HepG2 (cell line): ENCODE measurements around the gene KCTD5. TPM values are rescaled to one million over a fixed set of nuclear protein-coding genes. Genes with fewer than 3 reads are reported as not detected.

ENCODE experiments used
- ATAC-seq: fragments of 200-7000 bp; cut with Tn5 transposase; 3 replicates; pipeline ENCODE4 v1.9.1; 2020; ENCODE audit warnings: mild to moderate bottlenecking, moderate library complexity
- BruUV-seq: library from RNA; stranded (reverse); fragments of 400-500 nt; replicated peaks from 2 replicates; lab custom pipeline; 2021; lab: Mats Ljungman, UMichigan
- CTCF ChIA-PET: fragments of 300-600 bp; formaldehyde crosslinking; extraction: SDS; loops from one replicate; lab custom pipeline; 2021; ENCODE audit warnings: low total read pairs, inconsistent platforms, low intra/inter-chr PET ratio; lab: Yijun Ruan, JAX
- POLR2A ChIA-PET: fragments of 350-600 bp; sonication (Branson Sonifier 250); formaldehyde crosslinking; loops from one replicate; lab custom pipeline; 2020; ENCODE audit warnings: antibody characterized with exemption, inconsistent platforms; lab: Yijun Ruan, JAX
- DNase-seq: peaks from one replicate; pipeline ENCODE4 v3.0.0-alpha.2; 2015; ENCODE audit warnings: low spot score
- FAIRE-seq: peaks from 3 replicates; lab custom pipeline; 2011; peaks lifted over from hg19 to GRCh38; lab: Jason Lieb, UNC
- H2AFZ ChIP-seq: one replicate; pipeline ENCODE4 v1.6.1; 2011; ENCODE audit warnings: low read length, inconsistent platforms
- H3K27ac ChIP-seq: fragments of 300-600 bp; 3 replicates; pipeline ENCODE4 v1.8.0; 2011; ENCODE audit warnings: mixed run types, mild to moderate bottlenecking, mixed read lengths, low read length, inconsistent platforms; ENCODE audit not compliant: insufficient read depth; ENCODE audit errors: extremely low read length
- H3K27me3 ChIP-seq, 2 experiments: fragments of 200-600 bp in 1 of 2; 2 replicates in 1 of 2; 3 replicates in 1 of 2; pipeline versions ENCODE4 v1.6.0 to v1.8.0; 2011; ENCODE audit warnings: low read length in 2 of 2, mild to moderate bottlenecking in 2 of 2, moderate library complexity in 2 of 2, inconsistent platforms in 1 of 2; ENCODE audit not compliant: insufficient read depth in 2 of 2, control insufficient read depth in 1 of 2
- H3K36me3 ChIP-seq, 2 experiments: fragments of 200-600 bp in 1 of 2; replicated peaks in 1 of 2; 2 replicates in 1 of 2; 3 replicates in 1 of 2; pipeline versions ENCODE4 v1.5.1 to v1.8.0; 2011; ENCODE audit warnings: low read length in 2 of 2, inconsistent platforms in 1 of 2; ENCODE audit not compliant: insufficient read depth in 2 of 2, control insufficient read depth in 1 of 2
- H3K4me1 ChIP-seq: 2 replicates; pipeline ENCODE4 v1.5.1; 2012; ENCODE audit warnings: low read length, inconsistent platforms; ENCODE audit not compliant: insufficient read depth
- H3K4me2 ChIP-seq: 2 replicates; pipeline ENCODE4 v1.6.0; 2011; ENCODE audit warnings: low read depth, low read length, inconsistent platforms
- H3K4me3 ChIP-seq, 3 experiments: fragments of 200-600 bp in 1 of 3; sonication (generic), shearing (Covaris generic) in 1 of 3; replicated peaks in 1 of 3; 2 replicates each; pipeline ENCODE4 v1.5.1; 2011 to 2016; ENCODE audit warnings: low read length in 3 of 3, inconsistent platforms in 2 of 3, low read depth in 2 of 3, mild to moderate bottlenecking in 2 of 3, control low read depth in 1 of 3, mixed read lengths in 1 of 3; ENCODE audit not compliant: insufficient read depth in 1 of 3
- H3K79me2 ChIP-seq: one replicate; pipeline ENCODE4 v1.6.1; 2011; ENCODE audit warnings: low read length, inconsistent platforms; ENCODE audit not compliant: insufficient read depth
- H3K9ac ChIP-seq: 2 replicates; pipeline ENCODE4 v1.6.0; 2011; ENCODE audit warnings: mild to moderate bottlenecking, low read depth, low read length, inconsistent platforms; ENCODE audit not compliant: insufficient read depth
- H3K9me3 ChIP-seq: 2 replicates; pipeline ENCODE4 v1.5.1; 2012; ENCODE audit warnings: mild to moderate bottlenecking, low read length
- H4K20me1 ChIP-seq: 2 replicates; pipeline ENCODE4 v1.6.0; 2011; ENCODE audit warnings: inconsistent platforms, mild to moderate bottlenecking, low read length, moderate library complexity; ENCODE audit not compliant: insufficient read depth
- ATF1 ChIP-seq: IDR thresholded peaks from 2 replicates; pipeline ENCODE4 v1.6.1; 2016; ENCODE audit warnings: mild to moderate bottlenecking, control low read depth
- DRAP1 ChIP-seq: IDR thresholded peaks from 2 replicates; pipeline ENCODE4 v1.6.1; 2016; ENCODE audit warnings: missing genetic modification reagents, missing compliant biosample characterization
- GZF1 ChIP-seq: sonication (generic); formaldehyde crosslinking; IDR thresholded peaks from 2 replicates; pipeline ENCODE4 v1.5.1; 2020; ENCODE audit warnings: mild to moderate bottlenecking, missing genetic modification reagents
- HHEX ChIP-seq: IDR thresholded peaks from 2 replicates; pipeline ENCODE4 v1.6.1; 2016; ENCODE audit warnings: control low read depth
- POLR2G ChIP-seq: fragments of 200-400 bp; formaldehyde crosslinking; IDR thresholded peaks from 2 replicates; pipeline ENCODE4 v1.6.1; 2018; ENCODE audit warnings: mild to moderate bottlenecking, low read depth, low read length, moderate library complexity
- ZHX2 ChIP-seq, 2 experiments: sonication (generic) in 1 of 2; formaldehyde crosslinking in 1 of 2; IDR thresholded peaks; 2 replicates each; pipeline versions ENCODE4 v1.6.1 to v1.9.0; 2014 to 2022; ENCODE audit warnings: antibody characterized with exemption in 1 of 2, borderline replicate concordance in 1 of 2, inconsistent platforms in 1 of 2, low read depth in 1 of 2, missing genetic modification reagents in 1 of 2
- ZNF44 ChIP-seq: sonication (generic); formaldehyde crosslinking; IDR thresholded peaks from 2 replicates; pipeline ENCODE4 v1.5.1; 2020; ENCODE audit warnings: mild to moderate bottlenecking, missing genetic modification reagents
- ZNF703 ChIP-seq: sonication (generic); formaldehyde crosslinking; IDR thresholded peaks from 2 replicates; pipeline ENCODE4 v1.5.1; 2020; ENCODE audit warnings: missing genetic modification reagents, mild to moderate bottlenecking, moderate library complexity, borderline replicate concordance
- WGBS: methylation state at CpG from one replicate; pipeline ENCODE4 v1.1.6; 2017; ENCODE audit warnings: low lambda C conversion rate; 5-methylcytosine and 5-hydroxymethylcytosine counted together
- in situ Hi-C: cut with HindIII; loops from 2 replicates; pipeline ENCODE4 v1.10.0; 2017; ENCODE audit warnings: low pct_unique_long_range_greater_than_20kb; ENCODE audit not compliant: extremely low pct_ligation_motif_present
- intact Hi-C: fragments of 100-400 bp; cut with micrococcal nuclease; formaldehyde crosslinking; loops from one replicate; pipeline ENCODE4 v1.10.0; 2022; ENCODE audit not compliant: unreplicated experiment
- polyA plus RNA-seq, 8 experiments: library from polyadenylated mRNA; depleted of rRNA in 3 of 8; stranded (reverse) in 7 of 8; unstranded in 1 of 8; fragments of >200 nt; fragmentation: Illumina TruSeq in 4 of 8; extraction: Trizol in 4 of 8; gene quantifications; 2 replicates each; pipeline versions ENCODE4 v1.2.1 to v1.2.3, GENCODE V29; 2011 to 2016; ENCODE audit warnings: low read depth in 4 of 8, missing spikeins in 1 of 8, mixed read lengths in 1 of 8; ENCODE audit not compliant: insufficient read depth in 1 of 8
- total RNA-seq, 5 experiments: library from RNA; depleted of rRNA; stranded (reverse); fragments of >200 nt; fragmentation: Illumina TruSeq; extraction: Trizol; gene quantifications; 2 replicates each; pipeline ENCODE4 v1.2.3, GENCODE V29; 2016; ENCODE audit warnings: low read depth in 1 of 5
- TF ChIP-seq, protein P1 (sequence below): sonication (generic); formaldehyde crosslinking; IDR thresholded peaks from 2 replicates; pipeline ENCODE4 v1.4.0; 2020; ENCODE audit warnings: missing genetic modification reagents
- TF ChIP-seq, protein P2 (sequence below): sonication (generic); formaldehyde crosslinking; IDR thresholded peaks from 2 replicates; pipeline ENCODE4 v1.4.0; 2020; ENCODE audit warnings: missing genetic modification reagents, borderline replicate concordance

The KCTD5 gene
- total and polyA plus RNA-seq, 2 of the 13 experiments (the other 11 are each of a cell fraction or from before 2014, with no cell fraction given): 25.4 to 29.8 TPM

DNA sequence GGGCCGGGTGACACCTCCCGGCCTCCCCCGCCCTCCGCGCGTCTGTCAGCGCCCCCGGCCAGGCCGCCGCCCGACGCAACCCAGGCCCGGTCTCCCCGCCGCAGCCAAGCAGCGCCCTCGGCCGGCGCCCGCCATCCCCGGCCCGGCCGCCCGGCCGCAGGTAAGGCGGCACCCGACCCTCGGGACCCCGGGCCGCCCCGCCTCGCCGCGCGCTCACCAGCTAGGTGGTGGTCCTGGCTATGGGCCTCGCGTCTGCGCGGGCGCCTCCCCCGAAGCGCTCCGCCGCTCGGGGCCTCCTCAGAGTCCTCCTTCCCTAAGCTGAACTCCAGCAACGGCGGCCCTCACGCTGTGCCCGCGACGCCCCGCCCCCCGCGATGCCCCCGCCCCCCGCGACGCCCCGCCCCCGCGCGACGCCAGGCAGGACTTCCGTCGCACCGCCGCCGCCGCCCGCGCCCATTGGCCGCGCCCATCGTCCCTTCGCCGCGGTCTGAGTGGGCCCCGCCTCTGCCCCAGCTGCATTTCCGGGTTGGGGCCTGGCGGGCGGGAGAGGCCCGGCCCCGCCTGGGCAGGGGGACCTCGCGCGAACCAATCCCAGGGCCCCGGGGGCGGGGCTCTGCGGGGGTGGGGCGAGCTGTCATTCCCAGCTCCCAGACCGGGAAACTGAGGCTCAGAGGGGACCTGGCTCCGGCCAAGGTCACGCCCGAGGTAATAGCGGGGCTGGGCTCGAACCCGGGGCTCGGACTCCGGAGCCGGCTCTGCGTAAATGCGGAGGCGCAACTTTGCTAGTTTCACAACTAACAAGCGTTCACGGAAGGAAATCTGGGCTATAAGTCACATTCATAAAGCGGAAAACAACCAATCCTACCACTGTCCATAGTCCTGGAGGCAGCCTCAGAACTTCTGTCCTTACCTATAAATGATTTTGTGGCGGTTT, 9.0 kb upstream of the KCTD5 start (continued):
- TF ChIP-seq ZHX2 (IDR thresholded peaks at IDR 0.05; ENCODE audit: low read depth) (no peak), ZHX2 (CRISPR knock-in tag; IDR thresholded peaks at IDR 0.05; ENCODE audit: borderline replicate concordance) (no peak)

GRCh38 chr16:2675021-2675420, 7.3 kb upstream of the KCTD5 start:
- CTCF ChIA-PET: no interaction called here
- TF ChIP-seq ATF1 (no peak), POLR2G (no peak), ZNF44 (CRISPR knock-in tag) (no peak), GZF1 (CRISPR knock-in tag) (no peak), ZNF703 (no peak), DRAP1 (CRISPR knock-in tag) (no peak), HHEX (CRISPR knock-in tag) (no peak)
- TF ChIP-seq, protein P1, sequence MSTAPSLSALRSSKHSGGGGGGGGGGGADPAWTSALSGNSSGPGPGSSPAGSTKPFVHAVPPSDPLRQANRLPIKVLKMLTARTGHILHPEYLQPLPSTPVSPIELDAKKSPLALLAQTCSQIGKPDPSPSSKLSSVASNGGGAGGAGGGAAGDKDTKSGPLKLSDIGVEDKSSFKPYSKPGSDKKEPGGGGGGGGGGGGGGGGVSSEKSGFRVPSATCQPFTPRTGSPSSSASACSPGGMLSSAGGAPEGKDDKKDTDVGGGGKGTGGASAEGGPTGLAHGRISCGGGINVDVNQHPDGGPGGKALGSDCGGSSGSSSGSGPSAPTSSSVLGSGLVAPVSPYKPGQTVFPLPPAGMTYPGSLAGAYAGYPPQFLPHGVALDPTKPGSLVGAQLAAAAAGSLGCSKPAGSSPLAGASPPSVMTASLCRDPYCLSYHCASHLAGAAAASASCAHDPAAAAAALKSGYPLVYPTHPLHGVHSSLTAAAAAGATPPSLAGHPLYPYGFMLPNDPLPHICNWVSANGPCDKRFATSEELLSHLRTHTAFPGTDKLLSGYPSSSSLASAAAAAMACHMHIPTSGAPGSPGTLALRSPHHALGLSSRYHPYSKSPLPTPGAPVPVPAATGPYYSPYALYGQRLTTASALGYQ: no peak
- TF ChIP-seq, protein P2, sequence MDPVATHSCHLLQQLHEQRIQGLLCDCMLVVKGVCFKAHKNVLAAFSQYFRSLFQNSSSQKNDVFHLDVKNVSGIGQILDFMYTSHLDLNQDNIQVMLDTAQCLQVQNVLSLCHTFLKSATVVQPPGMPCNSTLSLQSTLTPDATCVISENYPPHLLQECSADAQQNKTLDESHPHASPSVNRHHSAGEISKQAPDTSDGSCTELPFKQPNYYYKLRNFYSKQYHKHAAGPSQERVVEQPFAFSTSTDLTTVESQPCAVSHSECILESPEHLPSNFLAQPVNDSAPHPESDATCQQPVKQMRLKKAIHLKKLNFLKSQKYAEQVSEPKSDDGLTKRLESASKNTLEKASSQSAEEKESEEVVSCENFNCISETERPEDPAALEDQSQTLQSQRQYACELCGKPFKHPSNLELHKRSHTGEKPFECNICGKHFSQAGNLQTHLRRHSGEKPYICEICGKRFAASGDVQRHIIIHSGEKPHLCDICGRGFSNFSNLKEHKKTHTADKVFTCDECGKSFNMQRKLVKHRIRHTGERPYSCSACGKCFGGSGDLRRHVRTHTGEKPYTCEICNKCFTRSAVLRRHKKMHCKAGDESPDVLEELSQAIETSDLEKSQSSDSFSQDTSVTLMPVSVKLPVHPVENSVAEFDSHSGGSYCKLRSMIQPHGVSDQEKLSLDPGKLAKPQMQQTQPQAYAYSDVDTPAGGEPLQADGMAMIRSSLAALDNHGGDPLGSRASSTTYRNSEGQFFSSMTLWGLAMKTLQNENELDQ (CRISPR knock-in tag): no peak

More at GRCh38 chr16:2675021-2675420, 7.3 kb upstream of the KCTD5 start:
- Histone ChIP-seq H3K79me2 (peaks cover 11% of the 10 kb centered on the region), H3K27ac (no peak overlapping the region), H3K4me3 (no peak overlapping the region), H3K36me3 (no peaks in the 10 kb centered on the region), H3K4me2 (no peak overlapping the region), H3K9me3 (no peaks in the 10 kb centered on the region), H2AFZ (no peak overlapping the region), H4K20me1 (no peaks in the 10 kb centered on the region), H3K27me3 (no peaks in the 10 kb centered on the region), H3K4me1 (peaks cover 38% of the 10 kb centered on the region), H3K9ac (no peak overlapping the region)
- in situ Hi-C loops: no loop called here
- ATAC-seq (no peak), FAIRE-seq (no peak), DNase-seq (no peak)
- intact Hi-C loops: no loop called here
- WGBS: 81% methylated on average over 6 of the region's 7 CpGs
- POLR2A ChIA-PET: interaction anchor here (0.6 kb wide), 1 partner anchor 10 kb away, joined by 3 read pairs; no protein-coding TSS in a partner anchor
- BruUV-seq: no TSS peak
